ENCODE results near the gene PRPF31.

GRCh38 chr19:54105796-54106195 lies 9.8 kb upstream of the PRPF31 start:
- TF ChIP-seq POLR2A (IDR thresholded peaks at IDR 0.05): no peak
- TF ChIP-seq, protein P1, sequence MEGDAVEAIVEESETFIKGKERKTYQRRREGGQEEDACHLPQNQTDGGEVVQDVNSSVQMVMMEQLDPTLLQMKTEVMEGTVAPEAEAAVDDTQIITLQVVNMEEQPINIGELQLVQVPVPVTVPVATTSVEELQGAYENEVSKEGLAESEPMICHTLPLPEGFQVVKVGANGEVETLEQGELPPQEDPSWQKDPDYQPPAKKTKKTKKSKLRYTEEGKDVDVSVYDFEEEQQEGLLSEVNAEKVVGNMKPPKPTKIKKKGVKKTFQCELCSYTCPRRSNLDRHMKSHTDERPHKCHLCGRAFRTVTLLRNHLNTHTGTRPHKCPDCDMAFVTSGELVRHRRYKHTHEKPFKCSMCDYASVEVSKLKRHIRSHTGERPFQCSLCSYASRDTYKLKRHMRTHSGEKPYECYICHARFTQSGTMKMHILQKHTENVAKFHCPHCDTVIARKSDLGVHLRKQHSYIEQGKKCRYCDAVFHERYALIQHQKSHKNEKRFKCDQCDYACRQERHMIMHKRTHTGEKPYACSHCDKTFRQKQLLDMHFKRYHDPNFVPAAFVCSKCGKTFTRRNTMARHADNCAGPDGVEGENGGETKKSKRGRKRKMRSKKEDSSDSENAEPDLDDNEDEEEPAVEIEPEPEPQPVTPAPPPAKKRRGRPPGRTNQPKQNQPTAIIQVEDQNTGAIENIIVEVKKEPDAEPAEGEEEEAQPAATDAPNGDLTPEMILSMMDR (IDR thresholded peaks at IDR 0.05): no peak
